Mucosa of descending colon (tissue), 3 donors: ENCODE results near the gene FLAD1. TPM values are rescaled to one million over a fixed set of nuclear protein-coding genes. Genes with fewer than 3 reads are reported as not detected.

Experiments
- ATAC-seq: fragments of 200-7000 bp; cut with Tn5 transposase; one replicate; pipeline ENCODE4 v1.9.1; 2020; ENCODE audit warnings: mild to moderate bottlenecking, moderate library complexity
- DNase-seq, 3 donors: peaks; one replicate each; pipeline ENCODE4 v3.0.0-alpha.2; 2020
- H3K36me3 ChIP-seq: fragments of 200-600 bp; one replicate; pipeline ENCODE4 v1.8.0; 2021; ENCODE audit warnings: low read depth, mild to moderate bottlenecking
- H3K4me1 ChIP-seq: fragments of 200-600 bp; one replicate; pipeline ENCODE4 v1.8.0; 2021; ENCODE audit warnings: low read depth, mild to moderate bottlenecking
- H3K4me3 ChIP-seq: fragments of 200-600 bp; one replicate; pipeline ENCODE4 v1.8.0; 2021; ENCODE audit warnings: mild to moderate bottlenecking
- H3K9me3 ChIP-seq: fragments of 200-600 bp; one replicate; pipeline ENCODE4 v1.8.0; 2021; ENCODE audit warnings: mild to moderate bottlenecking
- intact Hi-C, 2 donors: fragments of 100-400 bp; cut with DNase I in 1 of 2; cut with micrococcal nuclease in 1 of 2; formaldehyde crosslinking; loops; one replicate each; pipeline versions ENCODE4 v1.11.0 to v1.11.1; 2022; cut with DNase I, micrococcal nuclease
- total RNA-seq, 3 donors: library from RNA; stranded (reverse); fragmentation: NEBNext Ultra II Directional in 2 of 3; extraction: Animal tissue kit (Norgen Biotek cat#: 25700) in 2 of 3; gene quantifications; one replicate each; pipeline versions ENCODE4 v1.2.1 to v1.2.4, GENCODE V29; 2021 to 2023
- TF ChIP-seq, protein P1 (sequence below): fragments of 200-600 bp; IDR thresholded peaks from one replicate; pipeline ENCODE4 v1.8.0; 2022; ENCODE audit warnings: antibody characterized with exemption, mild to moderate bottlenecking
- donor health status: DM: no; HTN: no; CAD: no; lungs with moderate emphysema.
- donor health status: DM: no; HTN: no; CAD: no.
- donor health status: DM: no; HTN: yes; CAD: no.

Gene FLAD1
- total RNA-seq, 3 donors from 2014 or later = 28.4 to 40.4 (median 31.2) TPM

GRCh38 chr1:155018617-155019348, 35.6 kb downstream of the FLAD1 start:
- Histone ChIP-seq H3K9me3 (no peaks in the 10 kb centered on the region), H3K4me3 (no peak overlapping the region), H3K36me3 (no peaks in the 10 kb centered on the region), H3K4me1 (peaks cover 24% of the 10 kb centered on the region)
- DNase-seq (peak in 1 of 3 donors; percentile 24), ATAC-seq (no peak)
- intact Hi-C loops = loop anchor here in 1 of 2 donors (10.0 kb wide), 1 partner anchor 54 kb away; the partner anchor contains the start of gene PYGO2
- TF ChIP-seq, protein P1, sequence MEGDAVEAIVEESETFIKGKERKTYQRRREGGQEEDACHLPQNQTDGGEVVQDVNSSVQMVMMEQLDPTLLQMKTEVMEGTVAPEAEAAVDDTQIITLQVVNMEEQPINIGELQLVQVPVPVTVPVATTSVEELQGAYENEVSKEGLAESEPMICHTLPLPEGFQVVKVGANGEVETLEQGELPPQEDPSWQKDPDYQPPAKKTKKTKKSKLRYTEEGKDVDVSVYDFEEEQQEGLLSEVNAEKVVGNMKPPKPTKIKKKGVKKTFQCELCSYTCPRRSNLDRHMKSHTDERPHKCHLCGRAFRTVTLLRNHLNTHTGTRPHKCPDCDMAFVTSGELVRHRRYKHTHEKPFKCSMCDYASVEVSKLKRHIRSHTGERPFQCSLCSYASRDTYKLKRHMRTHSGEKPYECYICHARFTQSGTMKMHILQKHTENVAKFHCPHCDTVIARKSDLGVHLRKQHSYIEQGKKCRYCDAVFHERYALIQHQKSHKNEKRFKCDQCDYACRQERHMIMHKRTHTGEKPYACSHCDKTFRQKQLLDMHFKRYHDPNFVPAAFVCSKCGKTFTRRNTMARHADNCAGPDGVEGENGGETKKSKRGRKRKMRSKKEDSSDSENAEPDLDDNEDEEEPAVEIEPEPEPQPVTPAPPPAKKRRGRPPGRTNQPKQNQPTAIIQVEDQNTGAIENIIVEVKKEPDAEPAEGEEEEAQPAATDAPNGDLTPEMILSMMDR = no peak

DNA sequence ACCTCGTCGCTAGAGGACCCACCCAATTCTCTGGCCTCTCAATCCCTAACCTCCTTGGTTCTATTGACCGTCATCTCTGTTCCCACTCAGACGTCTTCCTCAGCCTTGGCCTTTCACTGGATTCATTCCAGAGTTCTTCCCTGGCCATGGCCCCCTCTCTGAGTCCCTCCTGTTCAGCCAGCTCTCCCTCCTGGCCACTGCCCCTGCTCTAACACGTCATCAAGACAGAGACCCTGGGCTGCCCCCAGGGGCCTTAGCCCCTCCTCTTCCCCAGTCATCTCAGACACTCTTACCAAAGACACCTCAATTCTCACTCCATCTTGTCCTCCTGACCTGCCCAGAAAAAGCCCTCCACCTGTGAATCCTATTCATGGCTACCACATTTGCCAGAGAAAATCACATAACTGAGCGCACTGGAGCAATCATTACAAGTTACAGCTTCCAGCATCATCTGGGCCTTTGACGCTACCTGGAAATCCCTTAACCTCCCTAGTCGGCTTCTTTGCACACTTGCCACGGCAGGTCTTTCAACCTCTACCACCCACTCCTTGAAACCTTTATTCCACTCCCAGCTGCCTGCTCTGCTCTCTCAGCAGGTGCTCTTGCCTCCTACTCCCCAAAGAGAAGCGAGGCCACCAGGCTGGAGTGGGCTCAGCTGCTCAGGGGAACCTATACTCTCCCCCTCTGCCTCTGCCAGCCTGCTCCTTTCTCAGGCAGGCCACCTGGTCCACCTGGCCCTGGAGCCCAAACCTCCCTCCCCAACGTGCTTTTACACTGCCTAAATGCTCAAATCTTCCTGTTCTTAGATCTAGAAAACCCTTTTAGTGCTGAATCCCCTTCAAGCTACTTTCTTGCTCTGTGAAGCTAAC, 36.5 kb downstream of the FLAD1 start:
- intact Hi-C loops = loop anchor here in 1 of 2 donors (10.0 kb wide), 1 partner anchor 55 kb away; the partner anchor contains the start of gene PYGO2
- Histone ChIP-seq H3K9me3 (no peaks in the 10 kb centered on the region), H3K36me3 (no peaks in the 10 kb centered on the region), H3K4me1 (peaks cover 24% of the 10 kb centered on the region), H3K4me3 (no peak overlapping the region)
- TF ChIP-seq, protein P1 = no peak
- ATAC-seq (no peak), DNase-seq (no peak)

- ATAC-seq (no peak), DNase-seq (no peak)
- intact Hi-C loops = no loop called here
- no peaks in the 10 kb centered on the region for H3K36me3 ChIP-seq
- peaks cover 6% of the 10 kb centered on the region for H3K4me1 ChIP-seq
- no peak overlapping the region for H3K4me3 ChIP-seq
- no peaks in the 10 kb centered on the region for H3K9me3 ChIP-seq
- TF ChIP-seq, protein P1 = no peak
These were observed 39.2 kb downstream of the FLAD1 start for GRCh38 chr1:155022136-155022926.

- intact Hi-C loops = no loop called here
- ATAC-seq (peak; percentile 68), DNase-seq (peak in 1 of 3 donors; percentile 42)
- Histone ChIP-seq H3K4me1 (peaks cover 2% of the 10 kb centered on the region), H3K36me3 (no peaks in the 10 kb centered on the region), H3K4me3 (no peak overlapping the region), H3K9me3 (no peaks in the 10 kb centered on the region)
- TF ChIP-seq, protein P1 = no peak
These were observed 39.7 kb downstream of the FLAD1 start for GRCh38 chr1:155022927-155023236.

DNA sequence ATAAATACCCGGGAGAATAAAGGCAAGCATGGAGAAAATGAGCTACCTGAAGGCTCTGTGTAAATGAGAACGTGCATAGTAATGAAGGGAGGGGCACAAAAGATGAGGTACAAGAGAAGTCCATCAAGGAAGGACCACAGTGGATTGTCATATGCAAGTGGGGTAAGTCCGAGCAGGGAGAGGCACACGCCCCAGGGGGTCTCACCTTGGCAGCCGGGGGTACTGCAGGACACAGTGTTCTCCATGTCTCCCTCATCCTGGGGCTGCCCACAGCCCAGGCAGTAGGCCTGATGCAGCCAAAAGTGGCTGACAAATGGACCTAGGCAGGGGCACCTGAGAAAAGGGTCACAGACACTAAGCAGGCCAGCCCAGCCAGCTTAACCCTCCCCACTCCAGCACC, 40.5 kb downstream of the FLAD1 start:
- Histone ChIP-seq H3K9me3 (no peaks in the 10 kb centered on the region), H3K4me1 (no peaks in the 10 kb centered on the region), H3K36me3 (no peaks in the 10 kb centered on the region), H3K4me3 (no peak overlapping the region)
- DNase-seq (no peak), ATAC-seq (no peak)
- intact Hi-C loops = no loop called here
- TF ChIP-seq, protein P1 = no peak
